Liver (tissue), 4 donors: ENCODE measurements around the gene CIC. TPM values are rescaled to one million over a fixed set of nuclear protein-coding genes. Genes with fewer than 3 reads are reported as not detected.

ENCODE experiments used
- polyA plus RNA-seq, 2 donors: library from polyadenylated mRNA; stranded (reverse) in 1 of 2; unstranded in 1 of 2; fragments of 200-250 nt in 1 of 2; fragments of >200 nt in 1 of 2; fragmentation: Nextera tagmentation in 1 of 2; extraction: Ambion mirVana in 1 of 2; gene quantifications; one replicate each; pipeline versions ENCODE4 v1.2.1 to v1.2.3, GENCODE V29; 2013 to 2015
- total RNA-seq, 2 donors: library from RNA; depleted of rRNA; stranded (reverse); fragments of >200 nt; gene quantifications; one replicate each; pipeline ENCODE4 v1.2.3, GENCODE V29; 2014
- donor health status: healthy.
- donor health status: healthy.
- donor health status: healthy.

The CIC gene
- total and polyA plus RNA-seq, 4 donors, result 5.6 to 21.3 (median 17.2) TPM

Other genes with a start within 250 kb of the CIC start
- under 1 TPM; 0.17 to 0.42 TPM for gene GRIK5, start 199.0 kb upstream of the CIC start, total RNA-seq
- gene GRIK5, start 199.0 kb upstream of the CIC start, polyA plus RNA-seq, result under 1 TPM in 1 of 2 donors, not detected in 1; 0.09 TPM
- gene ZNF574, start 193.1 kb upstream of the CIC start, total RNA-seq, result 1 to 10 TPM; 7.3 to 7.4 TPM
- 1 to 10 TPM; 3.3 to 5.6 TPM for gene ZNF574, start 193.1 kb upstream of the CIC start, polyA plus RNA-seq
- gene POU2F2, start 136.8 kb upstream of the CIC start, total RNA-seq, result 1 to 10 TPM in 1 of 2 donors, under 1 TPM in 1; 0.75 to 1.2 TPM
- gene POU2F2, start 136.8 kb upstream of the CIC start, polyA plus RNA-seq, result 1 to 10 TPM in 1 of 2 donors, under 1 TPM in 1; 0.86 to 1.1 TPM
- 10 to 100 TPM; 18.7 to 47.1 TPM for gene DEDD2, start 51.6 kb upstream of the CIC start, total RNA-seq
- 10 to 100 TPM in 1 of 2 donors, 1 to 10 TPM in 1; 9.6 to 14.0 TPM for gene DEDD2, start 51.6 kb upstream of the CIC start, polyA plus RNA-seq
- 1 to 10 TPM; 4.9 to 8.8 TPM for gene ZNF526, start 48.9 kb upstream of the CIC start, total RNA-seq
- gene ZNF526, start 48.9 kb upstream of the CIC start, polyA plus RNA-seq, result 1 to 10 TPM; 1.7 to 2.6 TPM
- gene GSK3A, start 26.6 kb upstream of the CIC start, total RNA-seq, result 10 to 100 TPM; 12.5 to 13.5 TPM
- gene GSK3A, start 26.6 kb upstream of the CIC start, polyA plus RNA-seq, result 10 to 100 TPM in 1 of 2 donors, 1 to 10 TPM in 1; 5.9 to 23.1 TPM
- 10 to 100 TPM in 1 of 2 donors, 1 to 10 TPM in 1; 8.7 to 17.1 TPM for gene ERF, start 14.1 kb upstream of the CIC start, total RNA-seq
- gene ERF, start 14.1 kb upstream of the CIC start, polyA plus RNA-seq, result 10 to 100 TPM; 10.4 to 21.0 TPM
- gene PRR19, start 32.9 kb downstream of the CIC start, total RNA-seq, result under 1 TPM in 1 of 2 donors, not detected in 1; 0.42 TPM
- gene PRR19, start 32.9 kb downstream of the CIC start, polyA plus RNA-seq, result under 1 TPM; 0.27 to 0.43 TPM
- 10 to 100 TPM in 1 of 2 donors, 1 to 10 TPM in 1; 2.7 to 35.8 TPM for gene PAFAH1B3, start 33.4 kb downstream of the CIC start, total RNA-seq
- gene PAFAH1B3, start 33.4 kb downstream of the CIC start, polyA plus RNA-seq, result 1 to 10 TPM; 6.4 to 6.7 TPM
- gene TMEM145, start 44.1 kb downstream of the CIC start, total RNA-seq, result under 1 TPM in 1 of 2 donors, not detected in 1; 0.08 TPM
- under 1 TPM in 1 of 2 donors, not detected in 1; 0.02 TPM for gene TMEM145, start 44.1 kb downstream of the CIC start, polyA plus RNA-seq
- gene MEGF8, start 56.4 kb downstream of the CIC start, total RNA-seq, result 10 to 100 TPM; 12.1 to 13.7 TPM
- 1 to 10 TPM; 1.2 to 6.7 TPM for gene MEGF8, start 56.4 kb downstream of the CIC start, polyA plus RNA-seq
- not detected for gene CNFN, start 121.0 kb downstream of the CIC start, total RNA-seq
- 1 to 10 TPM in 1 of 2 donors, under 1 TPM in 1; 0.57 to 1.2 TPM for gene CNFN, start 121.0 kb downstream of the CIC start, polyA plus RNA-seq
- 1 to 10 TPM; 1.5 to 4.7 TPM for gene LIPE, start 158.1 kb downstream of the CIC start, total RNA-seq
- gene LIPE, start 158.1 kb downstream of the CIC start, polyA plus RNA-seq, result 1 to 10 TPM in 1 of 2 donors, under 1 TPM in 1; 0.88 to 1.5 TPM
- gene CXCL17, start 173.7 kb downstream of the CIC start, total RNA-seq, result under 1 TPM in 1 of 2 donors, not detected in 1; 0.93 TPM
- under 1 TPM in 1 of 2 donors, not detected in 1; 0.10 TPM for gene CXCL17, start 173.7 kb downstream of the CIC start, polyA plus RNA-seq